Measurements from ENCODE around the gene SIPA1L2. TPM values are rescaled to one million over a fixed set of nuclear protein-coding genes. Genes with fewer than 3 reads are reported as not detected.
"Not testable (repeated sequence)": the region's sequence is repeated elsewhere in the genome, so short reads cannot be mapped to it uniquely, and the experiment has no call there.

SIPA1L2 gene
- polyA plus RNA-seq, 12 donors, result 22.6 to 46.9 (median 31.7) TPM; not detected in 1

GRCh38 chr1:232615306-232615800, 14.6 kb downstream of the SIPA1L2 start:
- no peak for DNase-seq

GRCh38 chr1:232614811-232615210, 15.1 kb downstream of the SIPA1L2 start:
- DNase-seq, result no peak

- DNase-seq, result no peak
These were observed 16.1 kb downstream of the SIPA1L2 start for GRCh38 chr1:232613752-232614381.

- not testable (repeated sequence) for DNase-seq
These were observed 17.1 kb downstream of the SIPA1L2 start for GRCh38 chr1:232612836-232613235.

- DNase-seq, result no peak
These were observed 18.1 kb downstream of the SIPA1L2 start for GRCh38 chr1:232611834-232612233.

- not testable (repeated sequence) for DNase-seq
These were observed 18.8 kb downstream of the SIPA1L2 start for GRCh38 chr1:232610902-232611745.

- no peak for DNase-seq
These were observed 19.6 kb downstream of the SIPA1L2 start for GRCh38 chr1:232610192-232610901.

- no peak for DNase-seq
These were observed 21.5 kb downstream of the SIPA1L2 start for GRCh38 chr1:232608427-232608826.

- no peak for DNase-seq
These were observed 27.3 kb downstream of the SIPA1L2 start for GRCh38 chr1:232602622-232603021.

GRCh38 chr1:232600424-232601258, 29.3 kb downstream of the SIPA1L2 start:
- DNase-seq, result no peak

GRCh38 chr1:232599178-232600041, 30.5 kb downstream of the SIPA1L2 start:
- no peak for DNase-seq

GRCh38 chr1:232598837-232599177, 31.1 kb downstream of the SIPA1L2 start:
- DNase-seq, result no peak

GRCh38 chr1:232598133-232598532, 31.8 kb downstream of the SIPA1L2 start:
- no peak for DNase-seq

GRCh38 chr1:232597721-232598120, 32.2 kb downstream of the SIPA1L2 start:
- no peak for DNase-seq

GRCh38 chr1:232596666-232597303, 33.1 kb downstream of the SIPA1L2 start:
- no peak for DNase-seq

- no peak for DNase-seq
These were observed 34.9 kb downstream of the SIPA1L2 start for GRCh38 chr1:232594768-232595698.

GRCh38 chr1:232593717-232594502, 36.0 kb downstream of the SIPA1L2 start:
- no peak for DNase-seq

GRCh38 chr1:232591344-232591743, 38.6 kb downstream of the SIPA1L2 start:
- no peak for DNase-seq

Measured in muscle of arm (tissue), 12 donors.